GM10248 (cell line): Measurements from ENCODE around the gene RDM1.

Source experiments
- CTCF ChIA-PET: fragments of 300-600 bp; sonication (Branson Sonifier 250); formaldehyde crosslinking; extraction: SDS; loops from one replicate; lab custom pipeline; 2021; ENCODE audit warnings: antibody characterized with exemption; lab: Yijun Ruan, JAX
- POLR2A ChIA-PET: fragments of 350-650 bp; sonication (Branson Sonifier 250); formaldehyde crosslinking; extraction: SDS; loops from one replicate; lab custom pipeline; 2020; ENCODE audit warnings: antibody characterized with exemption; lab: Yijun Ruan, JAX
- DNase-seq: peaks from one replicate; pipeline ENCODE4 v3.0.0; 2012; ENCODE audit errors: extremely low spot score
- CTCF ChIP-seq: IDR thresholded peaks from 2 replicates; pipeline ENCODE4 v1.5.1; 2012; ENCODE audit warnings: mild to moderate bottlenecking, low read depth; ENCODE audit errors: extremely low read depth, missing control alignments, control extremely low read depth

Gene RDM1

GRCh38 chr17:35930211-35931065 lies at the start of gene RDM1:
Gene RDM1 (minus strand): TSS chr17:35930773. CDS start chr17:35930727, 46 bp downstream.
- POLR2A ChIA-PET: no interaction called here

GRCh38 chr17:35978346-35978745 lies 47.8 kb upstream of the RDM1 start:
- POLR2A ChIA-PET: no interaction called here
- TF ChIP-seq CTCF: no peak
- DNase-seq: no peak
- CTCF ChIA-PET: interaction anchor here (1.1 to 19.4 kb wide), 11 partner anchors 8 to 232 kb away, joined by 3 to 420 read pairs (median 4); partner anchors contain the start of gene CCL14

More at GRCh38 chr17:35930211-35931065, at the start of gene RDM1:
- no peak for TF ChIP-seq CTCF
- CTCF ChIA-PET: interaction anchor here (1.1 to 1.9 kb wide), 6 partner anchors 12 to 553 kb away, joined by 3 to 6 read pairs (median 4); no protein-coding TSS in a partner anchor
- peak; percentile 93 for DNase-seq

- POLR2A ChIA-PET: no interaction called here
- CTCF ChIA-PET: interaction anchor here (1.2 to 19.4 kb wide), 9 partner anchors 8 to 171 kb away, joined by 3 to 420 read pairs (median 5); partner anchors contain the start of genes CCL14 and CCL15
- peak; percentile 35 for DNase-seq
- TF ChIP-seq CTCF: no peak
These were observed 46.9 kb upstream of the RDM1 start for GRCh38 chr17:35977509-35977908.

- no peak for DNase-seq
- ChIA-PET CTCF (interaction anchor here (0.6 to 19.4 kb wide), 6 partner anchors 8 to 765 kb away, joined by 3 to 420 read pairs (median 6); partner anchors contain the start of gene CCL16), POLR2A (no interaction called here)
- no peak for TF ChIP-seq CTCF
These were observed 43.0 kb upstream of the RDM1 start for GRCh38 chr17:35973333-35974260.

- CTCF ChIA-PET: interaction anchor here (1.4 to 19.4 kb wide), 4 partner anchors 9 to 176 kb away, joined by 3 to 420 read pairs (median 9); partner anchors contain the start of gene CCL16
- no peak for DNase-seq
- POLR2A ChIA-PET: no interaction called here
- no peak for TF ChIP-seq CTCF
These were observed 42.4 kb upstream of the RDM1 start for GRCh38 chr17:35972945-35973332.

GRCh38 chr17:35972535-35972934 lies 42.0 kb upstream of the RDM1 start:
- TF ChIP-seq CTCF: no peak
- CTCF ChIA-PET: interaction anchor here (2.4 to 19.4 kb wide), 2 partner anchors 9 to 176 kb away, joined by 11 to 420 read pairs; partner anchors contain the start of gene CCL16
- DNase-seq: no peak
- POLR2A ChIA-PET: no interaction called here
